HEK293T (cell line): ENCODE data around the gene TFAP2B.

Experiments
- BHLHE40 ChIP-seq: fragments of 450-650 bp; IDR thresholded peaks from 2 replicates; pipeline ENCODE4 v1.6.1; 2016; ENCODE audit warnings: mild to moderate bottlenecking, moderate library complexity, borderline replicate concordance
- CTBP1 ChIP-seq: fragments of 450-650 bp; IDR thresholded peaks from 2 replicates; pipeline ENCODE4 v1.6.1; 2016; ENCODE audit warnings: borderline replicate concordance
- ELF4 ChIP-seq: fragments of 450-650 bp; IDR thresholded peaks from 2 replicates; pipeline ENCODE4 v1.6.1; 2017; ENCODE audit warnings: antibody characterized with exemption
- FOXA1 ChIP-seq: fragments of 450-650 bp; IDR thresholded peaks from 2 replicates; pipeline ENCODE4 v1.6.1; 2016; ENCODE audit warnings: mild to moderate bottlenecking
- FOXK2 ChIP-seq: fragments of 450-650 bp; IDR thresholded peaks from 2 replicates; pipeline ENCODE4 v1.6.1; 2016; ENCODE audit warnings: mild to moderate bottlenecking
- HDGF ChIP-seq: fragments of 450-650 bp; IDR thresholded peaks from 2 replicates; pipeline ENCODE4 v1.6.1; 2017; ENCODE audit warnings: antibody characterized with exemption, borderline replicate concordance
- LEF1 ChIP-seq: fragments of 450-650 bp; IDR thresholded peaks from 2 replicates; pipeline ENCODE4 v1.6.1; 2017; ENCODE audit warnings: mild to moderate bottlenecking, borderline replicate concordance
- PKNOX1 ChIP-seq: fragments of 450-650 bp; IDR thresholded peaks from 2 replicates; pipeline ENCODE4 v1.6.1; 2016
- SP1 ChIP-seq: fragments of 450-650 bp; IDR thresholded peaks from 2 replicates; pipeline ENCODE4 v1.6.1; 2017
- SUZ12 ChIP-seq: fragments of 450-650 bp; IDR thresholded peaks from 2 replicates; pipeline ENCODE4 v1.6.1; 2016; ENCODE audit warnings: mild to moderate bottlenecking
- TARDBP ChIP-seq: fragments of 450-650 bp; IDR thresholded peaks from 2 replicates; pipeline ENCODE4 v1.6.1; 2016

- TF ChIP-seq CTBP1 (no peak), SUZ12 (no peak), ELF4 (no peak), FOXK2 (no peak), LEF1 (no peak), PKNOX1 (no peak), TARDBP (no peak), HDGF (no peak), SP1 (no peak), FOXA1 (no peak), BHLHE40 (no peak)
These were observed 5.9 kb downstream of the TFAP2B start for GRCh38 chr6:50824552-50824951.
